Endothelial cell of umbilical vein (primary cell): ENCODE measurements around the gene MAST4. TPM values are rescaled to one million over a fixed set of nuclear protein-coding genes. Genes with fewer than 3 reads are reported as not detected.

ENCODE experiments used
- BruUV-seq: library from RNA; stranded (reverse); fragments of 400-500 nt; replicated peaks from 2 replicates; lab custom pipeline; 2021; lab: Mats Ljungman, UMichigan
- CTCF ChIA-PET: fragments of 300-600, 350-600 bp; sonication (Branson Sonifier 250); formaldehyde crosslinking; loops from one replicate; lab custom pipeline; 2021; ENCODE audit warnings: antibody characterized with exemption, inconsistent platforms; lab: Charles Lee
- POLR2A ChIA-PET: fragments of 300-600, 350-600 bp; sonication (Branson Sonifier 250); formaldehyde crosslinking; loops from one replicate; lab custom pipeline; 2021; ENCODE audit warnings: antibody characterized with exemption, inconsistent platforms; lab: Charles Lee
- DNase-seq: peaks from one replicate; pipeline ENCODE4 v3.0.0-alpha.2; 2011; ENCODE audit warnings: low read depth, low spot score
- FAIRE-seq: peaks from 2 replicates; lab custom pipeline; 2011; peaks lifted over from hg19 to GRCh38; lab: Jason Lieb, UNC
- H2AFZ ChIP-seq: 2 replicates; pipeline ENCODE4 v1.6.0; 2012; ENCODE audit warnings: low read depth, low read length, control low read depth, inconsistent platforms
- H3K27ac ChIP-seq: 2 replicates; pipeline ENCODE4 v1.5.1; 2011; ENCODE audit warnings: low read depth, mild to moderate bottlenecking, control low read depth, low read length, moderate library complexity; ENCODE audit not compliant: insufficient read depth
- H3K27me3 ChIP-seq, 2 experiments: 2 replicates each; pipeline versions ENCODE4 v1.6.0 to v1.6.1; 2011; ENCODE audit warnings: low read length in 2 of 2, mixed read lengths in 1 of 2; ENCODE audit not compliant: control insufficient read depth in 2 of 2, insufficient read depth in 2 of 2
- H3K36me3 ChIP-seq, 2 experiments: 2 replicates in 1 of 2; 3 replicates in 1 of 2; pipeline ENCODE4 v1.5.1; 2011; ENCODE audit warnings: low read length in 2 of 2, mild to moderate bottlenecking in 1 of 2, moderate library complexity in 1 of 2; ENCODE audit not compliant: control insufficient read depth in 2 of 2, insufficient read depth in 2 of 2; ENCODE audit errors: extremely low read depth in 1 of 2
- H3K4me1 ChIP-seq: 3 replicates; pipeline ENCODE4 v1.5.1; 2011; ENCODE audit warnings: mild to moderate bottlenecking, low read length; ENCODE audit not compliant: control insufficient read depth, insufficient read depth; ENCODE audit errors: extremely low read depth
- H3K4me2 ChIP-seq: 2 replicates; pipeline ENCODE4 v1.6.1; 2011; ENCODE audit warnings: low read length, control low read depth, mixed read lengths; ENCODE audit not compliant: insufficient read depth
- H3K4me3 ChIP-seq, 3 experiments: fragments of 200-600 bp in 1 of 3; sonication (generic), shearing (Covaris generic) in 1 of 3; replicated peaks in 1 of 3; 2 replicates each; pipeline ENCODE4 v1.5.1; 2011 to 2016; ENCODE audit warnings: control low read depth in 3 of 3, low read length in 3 of 3, mild to moderate bottlenecking in 2 of 3, inconsistent platforms in 1 of 3, low read depth in 1 of 3, moderate library complexity in 1 of 3; ENCODE audit not compliant: insufficient read depth in 1 of 3
- H3K79me2 ChIP-seq: 2 replicates; pipeline ENCODE4 v1.6.0; 2012; ENCODE audit warnings: low read length, inconsistent platforms; ENCODE audit not compliant: control insufficient read depth, insufficient read depth
- H3K9ac ChIP-seq: replicated peaks from 2 replicates; pipeline ENCODE3; 2011; ENCODE audit warnings: low read length, control low read depth; ENCODE audit not compliant: insufficient read depth; ENCODE audit errors: extremely low read depth
- H3K9me1 ChIP-seq: replicated peaks from 3 replicates; pipeline ENCODE4 v1.6.0; 2011; ENCODE audit warnings: mild to moderate bottlenecking, low read length; ENCODE audit not compliant: control insufficient read depth, insufficient read depth; ENCODE audit errors: extremely low read depth
- H3K9me3 ChIP-seq: replicated peaks from 2 replicates; pipeline ENCODE4 v1.5.1; 2012; ENCODE audit warnings: low read length, inconsistent platforms; ENCODE audit not compliant: control insufficient read depth, insufficient read depth
- H4K20me1 ChIP-seq: replicated peaks from 2 replicates; pipeline ENCODE3; 2011; ENCODE audit warnings: mild to moderate bottlenecking, low read length; ENCODE audit not compliant: control insufficient read depth, insufficient read depth; ENCODE audit errors: extremely low read depth
- CTCF ChIP-seq, 2 donors: IDR thresholded peaks; 1 replicate in 1 of 2; 2 replicates in 1 of 2; pipeline ENCODE4 v1.5.1; 2011; ENCODE audit warnings: low read length in 2 of 2, mild to moderate bottlenecking in 2 of 2, moderate library complexity in 2 of 2, control low read depth in 1 of 2, inconsistent platforms in 1 of 2, low read depth in 1 of 2; ENCODE audit not compliant: insufficient read depth in 1 of 2; ENCODE audit errors: extremely low read depth in 1 of 2
- EZH2 ChIP-seq: IDR thresholded peaks from 2 replicates; pipeline ENCODE4 v1.6.1; 2012; ENCODE audit warnings: borderline replicate concordance, low read depth, mild to moderate bottlenecking, moderate library complexity, low read length, inconsistent platforms; ENCODE audit not compliant: severe bottlenecking
- FOS ChIP-seq: IDR thresholded peaks from 2 replicates; pipeline ENCODE4 v1.6.1; 2011; ENCODE audit warnings: mild to moderate bottlenecking, low read length, moderate library complexity, borderline replicate concordance; ENCODE audit not compliant: insufficient read depth
- GATA2 ChIP-seq: IDR thresholded peaks from 2 replicates; pipeline ENCODE4 v1.7.0; 2011; ENCODE audit warnings: low read depth, mild to moderate bottlenecking, moderate library complexity, mixed read lengths, low read length; ENCODE audit not compliant: insufficient read length, insufficient read depth
- JUN ChIP-seq: IDR thresholded peaks from 2 replicates; pipeline ENCODE4 v1.6.1; 2011; ENCODE audit warnings: borderline replicate concordance, low read depth; ENCODE audit not compliant: insufficient read length, insufficient read depth
- MAX ChIP-seq: IDR thresholded peaks from 2 replicates; pipeline ENCODE4 v1.6.1; 2011; ENCODE audit not compliant: insufficient read depth, insufficient read length
- MYC ChIP-seq: IDR thresholded peaks from one replicate; pipeline ENCODE4 v1.6.1; 2011; ENCODE audit warnings: mild to moderate bottlenecking, low read depth, low read length
- POLR2A ChIP-seq: IDR thresholded peaks from 2 replicates; pipeline ENCODE4 v1.6.1; 2012; ENCODE audit warnings: low read depth, mild to moderate bottlenecking, control low read depth, low read length
- POLR2AphosphoS5 ChIP-seq: IDR thresholded peaks from 2 replicates; pipeline ENCODE4 v1.6.1; 2012; ENCODE audit warnings: low read depth, mild to moderate bottlenecking, control low read depth, low read length, moderate library complexity; ENCODE audit not compliant: insufficient read depth
- dilution Hi-C: fragments of 300-500 bp; cut with MboI; formaldehyde crosslinking; loops from one replicate; pipeline ENCODE4 v1.15.0; 2019; ENCODE audit warnings: low sequenced_read_pairs; ENCODE audit not compliant: extremely low pct_ligation_motif_present
- intact Hi-C: fragments of 100-400 bp; cut with micrococcal nuclease; formaldehyde crosslinking; loops from one replicate; pipeline ENCODE4 v1.10.0; 2022
- polyA plus RNA-seq, 4 experiments: library from polyadenylated mRNA; depleted of rRNA in 3 of 4; stranded (reverse) in 3 of 4; unstranded in 1 of 4; fragments of >200 nt; gene quantifications; 2 replicates each; pipeline versions ENCODE4 v1.2.1 to v1.2.3, GENCODE V29; 2011 to 2012; ENCODE audit warnings: missing spikeins in 1 of 4
- total RNA-seq: library from RNA; stranded (reverse); gene quantifications from 2 replicates; pipeline ENCODE4 v1.2.3, GENCODE V29; 2021

Gene MAST4
- total and polyA plus RNA-seq, 2 donors (not counting 3 experiments of a cell fraction or from before 2014, with no cell fraction given) = 40.2 to 116 TPM

GRCh38 chr5:67178085-67178484 is 581.9 kb downstream of the MAST4 start:
- Histone ChIP-seq H3K9ac (no peak overlapping the region), H3K9me3 (no peaks in the 10 kb centered on the region), H3K79me2 (no peaks in the 10 kb centered on the region), H3K4me3 (no peak overlapping the region), H3K27ac (no peak overlapping the region), H3K4me1 (peaks cover 13% of the 10 kb centered on the region), H4K20me1 (no peaks in the 10 kb centered on the region), H3K27me3 (no peaks in the 10 kb centered on the region), H3K9me1 (no peaks in the 10 kb centered on the region), H2AFZ (no peak overlapping the region), H3K4me2 (no peak overlapping the region), H3K36me3 (no peaks in the 10 kb centered on the region)
- DNase-seq = no peak
- dilution Hi-C loops (no loop called here), intact Hi-C loops (no loop called here)
- no peak for FAIRE-seq
- no TSS peak for BruUV-seq
- TF ChIP-seq JUN (no peak), FOS (no peak), MYC (no peak), EZH2 (no peak), MAX (no peak), POLR2A (no peak), CTCF (IDR thresholded peaks at IDR 0.05; ENCODE audit: extremely low read depth in 1 of 2, insufficient read depth in 1 of 2, low read depth in 1 of 2, low read length in 2 of 2) (no peak), POLR2AphosphoS5 (no peak), GATA2 (no peak)
- CTCF ChIA-PET = interaction anchor here (0.6 to 1.1 kb wide), 2 partner anchors 31 to 160 kb away, joined by 3 read pairs; no protein-coding TSS in a partner anchor
- POLR2A ChIA-PET = no interaction called here
